Measurements from ENCODE around the gene SH3GLB2.

SH3GLB2 gene

DNA sequence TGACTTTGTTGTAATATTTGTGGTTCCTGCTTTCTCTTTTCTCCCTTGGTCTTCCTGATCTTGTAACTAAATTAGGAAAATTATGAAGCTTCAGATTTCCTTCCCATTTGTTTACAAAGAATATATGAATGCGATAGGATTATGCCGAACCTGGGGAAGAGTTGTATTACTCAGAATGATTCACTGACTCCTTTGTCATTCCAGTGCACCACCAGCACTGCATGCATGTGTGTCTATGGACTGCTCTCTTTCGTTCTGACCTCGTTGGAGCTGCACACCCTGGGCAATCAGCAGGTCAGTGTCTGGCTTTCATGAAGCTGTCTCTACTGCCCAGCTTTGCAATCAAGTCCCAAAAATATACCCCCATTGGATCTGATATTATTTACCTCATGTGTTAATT lies 55.2 kb downstream of the SH3GLB2 start:
- no peak for TF ChIP-seq FOXP2 (optimal IDR thresholded peaks at IDR 0.05; ENCODE audit: borderline replicate concordance, extremely low read depth, extremely low read length, insufficient read depth)
- TF ChIP-seq POLR2AphosphoS5 (IDR thresholded peaks at IDR 0.05; ENCODE audit: low read depth, low read length): no peak
- TF ChIP-seq, protein P1, sequence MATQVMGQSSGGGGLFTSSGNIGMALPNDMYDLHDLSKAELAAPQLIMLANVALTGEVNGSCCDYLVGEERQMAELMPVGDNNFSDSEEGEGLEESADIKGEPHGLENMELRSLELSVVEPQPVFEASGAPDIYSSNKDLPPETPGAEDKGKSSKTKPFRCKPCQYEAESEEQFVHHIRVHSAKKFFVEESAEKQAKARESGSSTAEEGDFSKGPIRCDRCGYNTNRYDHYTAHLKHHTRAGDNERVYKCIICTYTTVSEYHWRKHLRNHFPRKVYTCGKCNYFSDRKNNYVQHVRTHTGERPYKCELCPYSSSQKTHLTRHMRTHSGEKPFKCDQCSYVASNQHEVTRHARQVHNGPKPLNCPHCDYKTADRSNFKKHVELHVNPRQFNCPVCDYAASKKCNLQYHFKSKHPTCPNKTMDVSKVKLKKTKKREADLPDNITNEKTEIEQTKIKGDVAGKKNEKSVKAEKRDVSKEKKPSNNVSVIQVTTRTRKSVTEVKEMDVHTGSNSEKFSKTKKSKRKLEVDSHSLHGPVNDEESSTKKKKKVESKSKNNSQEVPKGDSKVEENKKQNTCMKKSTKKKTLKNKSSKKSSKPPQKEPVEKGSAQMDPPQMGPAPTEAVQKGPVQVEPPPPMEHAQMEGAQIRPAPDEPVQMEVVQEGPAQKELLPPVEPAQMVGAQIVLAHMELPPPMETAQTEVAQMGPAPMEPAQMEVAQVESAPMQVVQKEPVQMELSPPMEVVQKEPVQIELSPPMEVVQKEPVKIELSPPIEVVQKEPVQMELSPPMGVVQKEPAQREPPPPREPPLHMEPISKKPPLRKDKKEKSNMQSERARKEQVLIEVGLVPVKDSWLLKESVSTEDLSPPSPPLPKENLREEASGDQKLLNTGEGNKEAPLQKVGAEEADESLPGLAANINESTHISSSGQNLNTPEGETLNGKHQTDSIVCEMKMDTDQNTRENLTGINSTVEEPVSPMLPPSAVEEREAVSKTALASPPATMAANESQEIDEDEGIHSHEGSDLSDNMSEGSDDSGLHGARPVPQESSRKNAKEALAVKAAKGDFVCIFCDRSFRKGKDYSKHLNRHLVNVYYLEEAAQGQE (IDR thresholded peaks at IDR 0.05; ENCODE audit: insufficient read depth in 1 of 2, low read depth in 2 of 2, low read length in 2 of 2): no peak
- no peak for TF ChIP-seq SIN3A (IDR thresholded peaks at IDR 0.05; ENCODE audit: borderline replicate concordance, insufficient read depth, low read length)
- no peak for TF ChIP-seq TAF1 (IDR thresholded peaks at IDR 0.05; ENCODE audit: borderline replicate concordance, insufficient read depth, low read length)

GRCh38 chr9:128969491-128969890 lies 58.6 kb downstream of the SH3GLB2 start:
- no peak for TF ChIP-seq TAF1 (IDR thresholded peaks at IDR 0.05; ENCODE audit: borderline replicate concordance, insufficient read depth, low read length)
- TF ChIP-seq SIN3A (IDR thresholded peaks at IDR 0.05; ENCODE audit: borderline replicate concordance, insufficient read depth, low read length): no peak
- TF ChIP-seq POLR2AphosphoS5 (IDR thresholded peaks at IDR 0.05; ENCODE audit: low read depth, low read length): no peak
- TF ChIP-seq, protein P1 (IDR thresholded peaks at IDR 0.05; ENCODE audit: insufficient read depth in 1 of 2, low read depth in 2 of 2, low read length in 2 of 2): no peak
- TF ChIP-seq FOXP2 (optimal IDR thresholded peaks at IDR 0.05; ENCODE audit: borderline replicate concordance, extremely low read depth, extremely low read length, insufficient read depth): no peak

Measured in PFSK-1 (cell line).